Stimulated activated CD8-positive, alpha-beta memory T cell treated with anti-CD3 and anti-CD28 coated beads, Interleukin-15, amount 100 ng/mL, for 4 hours (primary cell): ENCODE results near the gene RRAS.
A peak's percentile ranks its signal among the peaks of the same experiment; 100 is the strongest.

Source experiments
- DNase-seq, 2 donors: peaks; one replicate each; pipeline ENCODE4 v3.0.0-alpha.2; 2020; ENCODE audit warnings: low read depth in 2 of 2

RRAS gene

GRCh38 chr19:49677231-49677900 lies 37.4 kb upstream of the RRAS start, which contains the start of gene PRMT1:
Gene PRMT1 (plus strand): TSS chr19:49677271. CDS start chr19:49677281, 10 bp downstream.
- DNase-seq: peak in 1 of 2 donors; percentile 34

- DNase-seq: peak; percentile 94 to 98
Observed at GRCh38 chr19:49676784-49677230, 36.9 kb upstream of the RRAS start.

GRCh38 chr19:49676136-49676783 lies 36.3 kb upstream of the RRAS start:
- no peak for DNase-seq

- DNase-seq: peak in 1 of 2 donors; percentile 59
Observed at GRCh38 chr19:49672131-49672919, 32.4 kb upstream of the RRAS start.

GRCh38 chr19:49669516-49669915 lies 29.6 kb upstream of the RRAS start:
- no peak for DNase-seq

GRCh38 chr19:49667473-49667872 lies 27.5 kb upstream of the RRAS start:
- no peak for DNase-seq

GRCh38 chr19:49666120-49666444 lies 26.1 kb upstream of the RRAS start:
- DNase-seq: no peak

GRCh38 chr19:49665351-49666119 lies 25.6 kb upstream of the RRAS start, which contains the start of the genes BCL2L12 and IRF3:
Gene BCL2L12 (plus strand): TSS chr19:49665933. CDS start chr19:49666693, 760 bp downstream.
Gene IRF3 (minus strand): TSS chr19:49665857. CDS start chr19:49664838, 1,019 bp downstream.
- peak; percentile 94 to 98 for DNase-seq

GRCh38 chr19:49665036-49665350 lies 25.1 kb upstream of the RRAS start:
- DNase-seq: no peak

- DNase-seq: peak; percentile 77 to 80
Observed at GRCh38 chr19:49664171-49665035, 24.5 kb upstream of the RRAS start.

- DNase-seq: no peak
Observed at GRCh38 chr19:49663224-49663623, 23.3 kb upstream of the RRAS start.

- DNase-seq: no peak
Observed at GRCh38 chr19:49662011-49662410, 22.1 kb upstream of the RRAS start.

GRCh38 chr19:49660338-49660961 lies 20.5 kb upstream of the RRAS start:
- no peak for DNase-seq

- no peak for DNase-seq
Observed at GRCh38 chr19:49658566-49659442, 18.9 kb upstream of the RRAS start.

GRCh38 chr19:49658139-49658517 lies 18.2 kb upstream of the RRAS start:
- DNase-seq: no peak

- DNase-seq: no peak
Observed at GRCh38 chr19:49657493-49658138, 17.7 kb upstream of the RRAS start.

- no peak for DNase-seq
Observed at GRCh38 chr19:49656456-49657109, 16.6 kb upstream of the RRAS start.
